Colonic mucosa (tissue), 4 donors: ENCODE results near the gene CEP41. TPM values are rescaled to one million over a fixed set of nuclear protein-coding genes. Genes with fewer than 3 reads are reported as not detected.

Experiments
- DNase-seq: peaks from one replicate; pipeline ENCODE4 v3.0.0-alpha.2; 2020
- H3K27ac ChIP-seq: fragments of 200-600 bp; one replicate; pipeline ENCODE4 v1.8.0; 2021
- H3K27me3 ChIP-seq: fragments of 200-600 bp; one replicate; pipeline ENCODE4 v1.8.0; 2021
- H3K36me3 ChIP-seq: fragments of 200-600 bp; one replicate; pipeline ENCODE4 v1.8.0; 2021
- H3K4me1 ChIP-seq: fragments of 200-600 bp; one replicate; pipeline ENCODE4 v1.8.0; 2021; ENCODE audit warnings: mild to moderate bottlenecking
- H3K4me3 ChIP-seq: fragments of 200-600 bp; one replicate; pipeline ENCODE4 v1.8.0; 2021
- H3K9ac ChIP-seq, 2 donors: one replicate each; pipeline ENCODE4 v1.7.0; 2013; ENCODE audit warnings: control low read depth in 2 of 2, low read depth in 2 of 2, low read length in 2 of 2
- H3K9me3 ChIP-seq: fragments of 200-600 bp; one replicate; pipeline ENCODE4 v1.8.0; 2021
- intact Hi-C: fragments of 100-400 bp; cut with DNase I; formaldehyde crosslinking; loops from one replicate; pipeline ENCODE4 v1.14.1; 2022
- total RNA-seq, 2 donors: library from RNA; stranded (reverse); fragmentation: NEBNext Ultra II Directional in 1 of 2; extraction: Animal tissue kit (Norgen Biotek cat#: 25700) in 1 of 2; gene quantifications; one replicate each; pipeline ENCODE4 v1.2.1, GENCODE V29; 2021
- TF ChIP-seq, protein P1 (sequence below): fragments of 200-600 bp; IDR thresholded peaks from one replicate; pipeline ENCODE4 v1.8.0; 2022; ENCODE audit warnings: antibody characterized with exemption, mild to moderate bottlenecking
- donor health status: healthy.
- donor health status: DM: no; HTN: no; CAD: no.
- donor health status: DM: no; HTN: no; CAD: no.

Gene CEP41
- total RNA-seq, 2 donors from 2014 or later = 6.9 to 13.6 TPM

DNA sequence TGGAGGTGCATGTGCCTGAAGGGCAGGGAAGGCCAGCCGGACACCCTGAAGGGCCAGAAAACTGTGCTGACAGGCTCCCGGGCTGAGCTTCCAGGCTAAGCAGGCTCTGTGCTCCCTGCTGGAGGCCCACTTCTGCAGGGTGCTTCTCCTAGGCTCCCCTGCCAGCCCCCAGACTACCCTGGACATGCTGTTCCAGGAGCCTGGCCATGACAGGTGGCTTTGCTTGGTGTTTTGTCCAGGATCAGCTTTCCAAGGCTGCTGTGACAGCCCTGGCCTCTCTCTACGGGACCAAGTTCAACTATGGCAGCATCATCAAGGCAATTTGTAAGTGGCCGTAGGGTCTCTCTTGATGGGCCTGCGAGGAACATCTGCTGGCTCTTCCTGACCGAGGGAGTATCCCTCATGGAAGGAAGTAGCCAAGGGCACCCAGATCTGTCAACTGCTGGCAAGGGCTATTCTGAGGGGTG is 55.2 kb downstream of the CEP41 start:
- H3K27ac ChIP-seq = no peak overlapping the region
- no peaks in the 10 kb centered on the region for H3K9me3 ChIP-seq
- DNase-seq = no peak
- intact Hi-C loops = no loop called here
- H3K27me3 ChIP-seq = no peaks in the 10 kb centered on the region
- H3K4me1 ChIP-seq = no peaks in the 10 kb centered on the region
- H3K4me3 ChIP-seq = no peak overlapping the region
- no peak overlapping the region for H3K9ac ChIP-seq
- H3K36me3 ChIP-seq = no peaks in the 10 kb centered on the region
- TF ChIP-seq, protein P1, sequence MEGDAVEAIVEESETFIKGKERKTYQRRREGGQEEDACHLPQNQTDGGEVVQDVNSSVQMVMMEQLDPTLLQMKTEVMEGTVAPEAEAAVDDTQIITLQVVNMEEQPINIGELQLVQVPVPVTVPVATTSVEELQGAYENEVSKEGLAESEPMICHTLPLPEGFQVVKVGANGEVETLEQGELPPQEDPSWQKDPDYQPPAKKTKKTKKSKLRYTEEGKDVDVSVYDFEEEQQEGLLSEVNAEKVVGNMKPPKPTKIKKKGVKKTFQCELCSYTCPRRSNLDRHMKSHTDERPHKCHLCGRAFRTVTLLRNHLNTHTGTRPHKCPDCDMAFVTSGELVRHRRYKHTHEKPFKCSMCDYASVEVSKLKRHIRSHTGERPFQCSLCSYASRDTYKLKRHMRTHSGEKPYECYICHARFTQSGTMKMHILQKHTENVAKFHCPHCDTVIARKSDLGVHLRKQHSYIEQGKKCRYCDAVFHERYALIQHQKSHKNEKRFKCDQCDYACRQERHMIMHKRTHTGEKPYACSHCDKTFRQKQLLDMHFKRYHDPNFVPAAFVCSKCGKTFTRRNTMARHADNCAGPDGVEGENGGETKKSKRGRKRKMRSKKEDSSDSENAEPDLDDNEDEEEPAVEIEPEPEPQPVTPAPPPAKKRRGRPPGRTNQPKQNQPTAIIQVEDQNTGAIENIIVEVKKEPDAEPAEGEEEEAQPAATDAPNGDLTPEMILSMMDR = no peak

DNA sequence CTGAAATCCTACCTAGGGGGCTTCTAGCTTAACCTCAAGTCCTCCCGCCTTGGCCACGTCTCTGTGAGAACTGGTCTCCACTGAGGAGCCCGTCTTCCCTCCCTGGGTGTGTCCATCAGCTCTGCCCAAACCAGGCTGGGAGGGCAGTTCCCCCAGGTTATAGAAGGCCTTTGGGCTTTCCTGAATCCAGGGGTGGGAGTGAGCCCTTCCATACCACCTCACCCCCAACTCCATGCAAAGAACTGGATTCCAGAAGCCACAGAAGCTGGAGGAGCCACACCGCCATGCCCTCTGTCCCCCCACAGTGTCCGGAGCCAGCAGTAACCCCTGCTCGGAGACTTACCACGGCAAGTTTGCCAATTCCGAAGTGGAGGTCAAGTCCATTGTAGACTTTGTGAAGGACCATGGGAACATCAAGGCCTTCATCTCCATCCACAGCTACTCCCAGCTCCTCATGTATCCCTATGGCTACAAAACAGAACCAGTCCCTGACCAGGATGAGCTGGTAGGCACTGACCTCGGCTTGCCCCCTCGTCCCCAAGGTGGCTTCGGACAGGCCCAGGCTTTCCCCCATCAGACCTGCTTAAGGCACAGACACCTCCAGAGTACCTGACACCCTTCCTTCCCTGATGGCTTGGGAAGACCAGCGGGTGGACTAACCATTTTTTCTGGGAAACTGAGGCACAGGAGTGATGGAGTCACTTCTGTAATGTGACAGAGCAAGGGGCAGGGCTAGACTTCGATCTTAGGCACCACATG is 55.8 kb downstream of the CEP41 start:
- intact Hi-C loops = no loop called here
- H3K4me3 ChIP-seq = no peak overlapping the region
- no peak for DNase-seq
- no peak overlapping the region for H3K9ac ChIP-seq
- no peaks in the 10 kb centered on the region for H3K9me3 ChIP-seq
- H3K36me3 ChIP-seq = no peaks in the 10 kb centered on the region
- TF ChIP-seq, protein P1 = no peak
- H3K4me1 ChIP-seq = no peaks in the 10 kb centered on the region
- H3K27ac ChIP-seq = no peak overlapping the region
- H3K27me3 ChIP-seq = no peaks in the 10 kb centered on the region

DNA sequence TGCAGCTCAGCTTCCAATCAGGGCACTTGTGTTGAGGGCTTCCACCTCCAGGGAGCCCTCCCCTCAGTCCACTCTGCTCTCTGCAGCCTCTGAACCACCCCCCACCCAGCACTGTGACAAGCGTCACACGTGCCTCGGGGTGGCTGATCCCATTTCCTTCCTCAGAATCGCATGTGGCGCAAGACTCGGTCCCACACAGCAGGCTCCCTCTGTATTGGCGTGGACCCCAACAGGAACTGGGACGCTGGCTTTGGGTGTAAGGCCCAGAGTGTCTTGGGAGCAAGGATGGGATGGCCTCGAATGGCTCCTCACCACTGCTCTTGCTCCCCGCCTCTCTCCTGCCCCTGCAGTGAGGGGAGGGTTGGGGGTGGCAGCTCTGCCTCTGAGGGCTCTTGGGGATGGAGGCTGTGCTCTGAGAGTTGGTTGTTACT is 56.4 kb downstream of the CEP41 start:
- no peak overlapping the region for H3K4me3 ChIP-seq
- DNase-seq = no peak
- intact Hi-C loops = no loop called here
- H3K9me3 ChIP-seq = no peaks in the 10 kb centered on the region
- H3K27ac ChIP-seq = no peak overlapping the region
- no peaks in the 10 kb centered on the region for H3K4me1 ChIP-seq
- TF ChIP-seq, protein P1 = no peak
- no peaks in the 10 kb centered on the region for H3K36me3 ChIP-seq
- no peaks in the 10 kb centered on the region for H3K27me3 ChIP-seq
- H3K9ac ChIP-seq = no peak overlapping the region

DNA sequence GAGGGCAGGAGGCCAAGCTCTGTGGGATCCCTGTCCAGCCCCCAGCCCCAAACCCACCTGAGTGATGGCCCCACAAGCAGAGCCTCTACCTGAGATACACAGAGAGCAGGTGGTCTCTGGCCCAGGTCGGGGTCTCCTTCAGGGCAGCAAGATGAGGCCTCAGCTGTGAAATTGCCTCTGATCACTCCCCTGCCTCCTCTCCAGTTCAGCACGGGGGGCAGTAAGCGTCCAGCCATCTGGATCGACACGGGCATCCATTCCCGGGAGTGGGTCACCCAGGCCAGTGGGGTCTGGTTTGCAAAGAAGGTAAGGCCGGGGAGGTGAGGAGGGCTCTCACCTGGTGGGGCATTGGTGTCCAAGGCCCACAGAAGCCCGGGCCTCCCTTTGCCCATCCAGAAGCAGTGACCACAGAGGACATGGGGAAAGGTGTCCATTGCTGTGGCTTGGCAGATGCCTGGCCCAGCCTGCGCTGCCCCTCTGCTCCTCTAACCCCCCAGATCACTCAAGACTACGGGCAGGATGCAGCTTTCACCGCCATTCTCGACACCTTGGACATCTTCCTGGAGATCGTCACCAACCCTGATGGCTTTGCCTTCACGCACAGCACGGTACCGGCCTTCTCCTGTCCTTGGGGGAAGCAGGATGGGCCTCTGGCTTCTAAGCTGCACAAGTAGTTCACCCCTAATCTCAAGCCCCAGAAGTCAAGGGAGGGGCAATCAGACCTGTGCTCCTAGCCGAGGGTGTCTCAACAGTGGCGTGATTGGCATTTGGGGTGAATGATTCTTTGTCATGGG is 57.4 kb downstream of the CEP41 start:
- H3K4me1 ChIP-seq = no peaks in the 10 kb centered on the region
- no peak for DNase-seq
- H3K27ac ChIP-seq = no peak overlapping the region
- TF ChIP-seq, protein P1 = no peak
- H3K9me3 ChIP-seq = no peaks in the 10 kb centered on the region
- intact Hi-C loops = no loop called here
- no peaks in the 10 kb centered on the region for H3K36me3 ChIP-seq
- H3K27me3 ChIP-seq = no peaks in the 10 kb centered on the region
- H3K9ac ChIP-seq = no peak overlapping the region
- H3K4me3 ChIP-seq = no peak overlapping the region

DNA sequence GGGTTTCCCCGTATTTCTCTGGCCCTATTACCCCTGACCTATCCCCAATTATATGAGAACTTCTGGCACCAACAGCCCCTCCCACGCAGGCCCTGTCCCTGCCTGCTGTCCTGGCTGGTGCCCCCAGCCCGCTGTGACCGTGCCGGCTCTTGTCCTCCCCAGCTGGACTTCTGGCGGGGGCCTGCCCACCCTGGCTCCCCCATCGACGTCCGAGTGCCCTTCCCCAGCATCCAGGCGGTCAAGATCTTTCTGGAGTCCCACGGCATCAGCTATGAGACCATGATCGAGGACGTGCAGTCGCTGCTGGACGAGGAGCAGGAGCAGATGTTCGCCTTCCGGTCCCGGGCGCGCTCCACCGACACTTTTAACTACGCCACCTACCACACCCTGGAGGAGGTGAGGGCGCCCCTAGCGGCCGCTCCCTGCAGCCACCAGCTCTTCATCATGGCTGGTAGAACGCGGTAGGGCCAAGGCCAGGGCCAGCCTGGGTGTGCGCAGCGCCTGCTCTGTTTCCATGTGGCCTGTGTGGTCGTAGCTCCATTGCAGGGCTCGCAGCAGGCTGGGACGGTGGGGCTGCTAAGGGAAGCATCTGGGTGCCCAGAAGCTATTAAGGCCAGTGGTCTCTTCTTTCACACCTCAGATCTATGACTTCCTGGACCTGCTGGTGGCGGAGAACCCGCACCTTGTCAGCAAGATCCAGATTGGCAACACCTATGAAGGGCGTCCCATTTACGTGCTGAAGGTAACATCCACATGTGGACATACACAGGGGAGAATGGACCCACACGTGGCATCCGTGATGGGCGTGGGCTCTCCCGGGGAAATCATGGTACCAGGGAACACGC is 59.1 kb downstream of the CEP41 start:
- intact Hi-C loops = no loop called here

More for the DNA sequence above, 59.1 kb downstream of the CEP41 start:
- Histone ChIP-seq H3K9ac (no peak overlapping the region), H3K9me3 (no peaks in the 10 kb centered on the region), H3K4me3 (no peak overlapping the region), H3K36me3 (no peaks in the 10 kb centered on the region), H3K27me3 (no peaks in the 10 kb centered on the region), H3K27ac (no peak overlapping the region), H3K4me1 (no peaks in the 10 kb centered on the region)
- TF ChIP-seq, protein P1 = no peak
- DNase-seq = no peak
